Skeletal muscle satellite cell (primary cell): ENCODE results near the gene SLC39A3.

ENCODE experiments used
- H3K27me3 ChIP-seq: 2 replicates; pipeline ENCODE4 v1.7.0; 2013; ENCODE audit warnings: low read length; ENCODE audit not compliant: control insufficient read depth, insufficient read depth
- H3K36me3 ChIP-seq: 2 replicates; pipeline ENCODE4 v1.7.0; 2013; ENCODE audit warnings: mild to moderate bottlenecking, control low read depth, low read length; ENCODE audit not compliant: insufficient read depth
- H3K4me1 ChIP-seq: 2 replicates; pipeline ENCODE4 v1.7.0; 2013; ENCODE audit warnings: low read length; ENCODE audit not compliant: control insufficient read depth, insufficient read depth
- H3K4me2 ChIP-seq: 2 replicates; pipeline ENCODE4 v1.7.0; 2013; ENCODE audit warnings: mild to moderate bottlenecking, low read length
- H3K4me3 ChIP-seq: 2 replicates; pipeline ENCODE4 v1.7.0; 2013; ENCODE audit warnings: low read length
- H3K9ac ChIP-seq: 2 replicates; pipeline ENCODE4 v1.7.0; 2013; ENCODE audit warnings: mild to moderate bottlenecking, low read depth, low read length, moderate library complexity
- H3K9me3 ChIP-seq: replicated peaks from 2 replicates; pipeline ENCODE4 v1.7.0; 2013; ENCODE audit warnings: mild to moderate bottlenecking, control low read depth, low read length

SLC39A3 gene

GRCh38 chr19:2736550-2737190 lies 3.1 kb downstream of the SLC39A3 start:
- Histone ChIP-seq H3K9ac (no peak overlapping the region), H3K9me3 (no peaks in the 10 kb centered on the region), H3K27me3 (no peaks in the 10 kb centered on the region), H3K4me3 (no peak overlapping the region), H3K4me1 (peaks cover 4% of the 10 kb centered on the region), H3K4me2 (no peak overlapping the region), H3K36me3 (peaks cover 16% of the 10 kb centered on the region)

- peaks cover 16% of the 10 kb centered on the region for H3K36me3 ChIP-seq
- H3K4me3 ChIP-seq = no peak overlapping the region
- no peaks in the 10 kb centered on the region for H3K27me3 ChIP-seq
- H3K9me3 ChIP-seq = no peaks in the 10 kb centered on the region
- no peak overlapping the region for H3K4me2 ChIP-seq
- H3K9ac ChIP-seq = no peak overlapping the region
- H3K4me1 ChIP-seq = peaks cover 4% of the 10 kb centered on the region
Measured at GRCh38 chr19:2735374-2735773, 4.4 kb downstream of the SLC39A3 start.

- H3K4me3 ChIP-seq = no peak overlapping the region
- H3K9ac ChIP-seq = no peak overlapping the region
- H3K36me3 ChIP-seq = peaks cover 16% of the 10 kb centered on the region
- H3K4me2 ChIP-seq = no peak overlapping the region
- H3K9me3 ChIP-seq = no peaks in the 10 kb centered on the region
- peaks cover 4% of the 10 kb centered on the region for H3K4me1 ChIP-seq
- H3K27me3 ChIP-seq = no peaks in the 10 kb centered on the region
Measured at GRCh38 chr19:2734589-2735288, 5.1 kb downstream of the SLC39A3 start.

DNA sequence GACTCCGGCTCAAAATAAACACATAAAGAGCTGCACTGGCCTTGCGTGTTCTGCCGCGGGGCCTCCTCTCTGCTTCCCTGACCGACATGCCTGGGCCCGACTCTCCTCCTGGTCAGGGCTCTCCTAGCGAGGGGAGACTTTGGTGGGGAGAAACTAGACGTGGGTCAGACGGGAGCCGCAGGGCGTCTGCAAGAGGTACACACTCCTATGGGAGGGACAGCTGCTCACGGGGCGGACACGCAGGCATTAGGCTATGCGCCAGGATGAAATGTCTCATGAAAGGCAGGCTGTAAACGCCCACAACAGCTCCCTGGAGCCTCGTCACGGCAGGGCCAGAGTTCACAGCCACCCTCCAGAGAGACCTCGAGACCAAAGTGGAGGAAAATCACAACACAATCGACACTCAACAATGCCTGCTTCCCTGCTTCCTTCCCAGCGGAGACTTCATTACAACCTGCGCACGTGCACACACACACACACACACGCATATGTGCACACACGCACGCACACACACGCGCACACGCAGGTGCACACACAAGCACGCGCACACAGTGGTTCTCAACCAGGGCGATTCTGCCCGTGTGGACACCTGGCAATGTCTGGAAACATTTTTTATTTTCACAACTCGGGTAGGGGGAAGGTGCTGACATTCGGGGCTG lies 5.8 kb downstream of the SLC39A3 start:
- Histone ChIP-seq H3K4me3 (no peak overlapping the region), H3K4me1 (peaks cover 1% of the 10 kb centered on the region), H3K9ac (no peak overlapping the region), H3K36me3 (peaks cover 16% of the 10 kb centered on the region), H3K4me2 (no peak overlapping the region), H3K27me3 (no peaks in the 10 kb centered on the region), H3K9me3 (no peaks in the 10 kb centered on the region)

- Histone ChIP-seq H3K36me3 (peaks cover 16% of the 10 kb centered on the region), H3K9me3 (no peaks in the 10 kb centered on the region), H3K27me3 (no peaks in the 10 kb centered on the region), H3K4me1 (no peaks in the 10 kb centered on the region), H3K4me3 (no peak overlapping the region), H3K9ac (no peak overlapping the region), H3K4me2 (no peak overlapping the region)
Measured at GRCh38 chr19:2732883-2733282, 6.9 kb downstream of the SLC39A3 start.

DNA sequence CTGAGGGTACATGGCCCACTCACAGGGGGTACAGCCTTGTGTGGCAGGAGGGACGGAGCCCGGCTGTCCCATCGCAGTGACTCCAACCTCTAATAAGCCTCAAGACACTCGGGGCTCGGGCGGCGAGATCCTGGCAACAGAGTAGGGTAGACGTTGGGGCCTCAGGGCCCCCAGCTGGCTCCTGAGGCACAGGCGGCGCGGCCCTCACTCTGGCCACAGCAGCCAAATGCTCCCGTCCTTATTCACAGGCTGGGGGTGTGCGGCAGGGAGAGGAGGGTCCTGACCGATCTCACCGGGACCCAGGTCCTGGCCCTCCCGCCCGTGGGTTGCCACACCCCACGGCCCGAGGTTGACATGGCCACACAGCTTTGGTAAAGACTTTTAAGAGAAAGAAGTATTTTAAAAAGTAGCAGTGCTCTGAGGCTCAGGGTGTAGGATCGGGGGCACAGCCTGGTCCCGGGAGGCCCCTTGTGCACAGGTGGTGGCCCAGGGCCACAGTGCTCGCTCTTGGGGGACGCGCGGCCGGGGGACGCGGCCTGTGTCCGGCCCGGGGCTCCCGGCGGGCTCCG lies 7.6 kb downstream of the SLC39A3 start:
- no peak overlapping the region for H3K4me2 ChIP-seq
- peaks cover 2% of the 10 kb centered on the region for H3K27me3 ChIP-seq
- H3K4me1 ChIP-seq = peaks cover 5% of the 10 kb centered on the region
- peaks cover 16% of the 10 kb centered on the region for H3K36me3 ChIP-seq
- no peaks in the 10 kb centered on the region for H3K9me3 ChIP-seq
- H3K9ac ChIP-seq = no peak overlapping the region
- no peak overlapping the region for H3K4me3 ChIP-seq

DNA sequence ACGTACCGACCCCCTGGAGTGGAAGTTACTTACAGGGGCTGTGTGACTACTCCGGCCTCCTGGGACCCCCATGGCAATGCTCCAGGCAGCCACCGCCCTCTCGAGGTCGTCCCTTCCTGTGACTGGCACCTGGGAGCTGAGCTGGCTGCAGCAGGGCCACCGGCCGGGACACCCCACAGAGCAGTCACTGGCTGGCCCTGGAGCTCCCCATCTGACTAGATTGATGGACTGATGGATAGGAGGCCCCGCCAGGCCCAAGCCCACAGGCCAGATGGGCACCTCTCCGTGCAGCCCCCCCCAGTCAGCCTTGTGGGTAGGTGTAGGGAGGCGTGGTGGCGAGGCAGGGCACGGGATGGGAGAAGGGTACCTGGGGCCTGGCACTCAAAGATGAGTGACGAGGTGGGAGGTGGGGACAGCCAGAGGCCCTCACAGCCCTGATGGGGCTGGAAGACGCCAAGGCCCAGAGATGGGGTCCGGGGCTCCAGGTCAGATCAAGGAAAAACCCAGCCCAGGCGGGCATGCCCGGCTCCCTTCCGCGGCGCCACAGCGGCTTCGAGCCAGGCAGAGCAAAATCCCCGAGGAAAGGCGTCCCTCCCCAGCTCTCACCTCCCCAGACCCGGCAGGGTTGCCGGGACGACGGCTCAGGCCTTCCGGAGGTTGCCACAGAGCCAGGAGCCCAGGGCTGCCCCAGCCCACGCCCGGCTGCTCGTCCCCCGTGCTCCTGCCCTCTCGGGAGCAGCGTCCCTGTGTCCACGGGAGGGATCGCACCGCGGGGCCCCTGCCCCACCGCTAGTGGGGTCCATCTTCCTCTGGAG lies 8.4 kb downstream of the SLC39A3 start:
- H3K36me3 ChIP-seq = peaks cover 10% of the 10 kb centered on the region

DNA sequence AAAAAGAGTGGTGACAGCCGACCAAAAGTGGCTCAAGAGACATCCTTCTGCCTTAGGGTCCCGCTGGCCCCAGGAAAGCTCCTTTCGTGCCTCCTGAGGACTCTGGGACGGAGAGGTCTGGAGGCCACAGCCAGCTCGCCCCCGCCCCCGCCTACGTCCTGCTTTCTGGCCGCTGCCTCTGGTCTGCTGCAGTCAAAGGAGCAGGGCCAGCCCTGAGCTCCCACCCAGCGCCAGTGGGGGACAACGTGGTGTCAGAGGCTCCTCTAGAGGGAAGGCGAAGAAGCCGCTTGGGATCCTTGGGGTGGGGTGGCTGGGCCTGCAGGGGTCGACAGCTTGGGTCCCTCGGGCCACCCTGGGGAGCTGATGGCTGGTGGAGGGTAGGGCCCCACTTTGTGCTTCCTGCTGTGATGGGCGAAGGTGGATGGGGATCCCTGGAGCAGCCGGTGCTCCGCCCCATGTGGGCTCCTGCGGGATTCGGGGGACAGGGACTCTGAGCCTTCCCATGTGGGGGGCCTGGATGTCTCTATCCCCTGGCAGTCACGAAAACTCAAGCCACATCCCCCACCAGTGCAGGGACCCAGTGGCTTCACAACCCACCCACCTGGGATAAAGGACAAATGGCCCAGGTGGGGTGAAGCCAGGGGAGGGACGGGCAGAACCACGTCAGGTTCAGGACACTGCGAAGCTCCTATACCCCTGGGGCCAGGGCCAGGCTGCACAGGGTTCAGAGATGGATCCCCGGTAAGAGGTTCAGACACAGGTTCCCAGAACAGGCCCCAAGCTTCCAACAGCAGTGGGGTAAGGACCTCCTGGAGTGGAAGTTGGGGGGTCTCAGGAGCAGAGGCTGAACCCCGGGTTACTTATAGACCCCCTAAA lies 9.6 kb downstream of the SLC39A3 start:
- H3K27me3 ChIP-seq = peaks cover 13% of the 10 kb centered on the region
- H3K4me3 ChIP-seq = no peak overlapping the region
- no peak overlapping the region for H3K9ac ChIP-seq
- no peak overlapping the region for H3K4me2 ChIP-seq
- no peaks in the 10 kb centered on the region for H3K36me3 ChIP-seq
- H3K9me3 ChIP-seq = no peaks in the 10 kb centered on the region
- H3K4me1 ChIP-seq = peaks cover 14% of the 10 kb centered on the region

More for the DNA sequence above, 8.4 kb downstream of the SLC39A3 start:
- Histone ChIP-seq H3K27me3 (peaks cover 9% of the 10 kb centered on the region), H3K4me2 (no peak overlapping the region), H3K9me3 (no peaks in the 10 kb centered on the region), H3K4me3 (no peak overlapping the region), H3K9ac (no peak overlapping the region), H3K4me1 (peaks cover 14% of the 10 kb centered on the region)

GRCh38 chr19:2728783-2729387 lies 10.9 kb downstream of the SLC39A3 start:
- Histone ChIP-seq H3K4me2 (no peak overlapping the region), H3K4me1 (peaks cover 14% of the 10 kb centered on the region), H3K9me3 (no peaks in the 10 kb centered on the region), H3K27me3 (peaks cover 13% of the 10 kb centered on the region), H3K4me3 (no peak overlapping the region), H3K36me3 (no peaks in the 10 kb centered on the region), H3K9ac (no peak overlapping the region)

- H3K4me2 ChIP-seq = no peak overlapping the region
- no peaks in the 10 kb centered on the region for H3K36me3 ChIP-seq
- H3K9me3 ChIP-seq = no peaks in the 10 kb centered on the region
- H3K27me3 ChIP-seq = peaks cover 13% of the 10 kb centered on the region
- no peak overlapping the region for H3K9ac ChIP-seq
- H3K4me3 ChIP-seq = no peak overlapping the region
- H3K4me1 ChIP-seq = peaks cover 27% of the 10 kb centered on the region
Measured at GRCh38 chr19:2727640-2727944, 12.2 kb downstream of the SLC39A3 start.
